Limb (tissue), 2 donors: Measurements from ENCODE around the gene DYNC2H1.

ENCODE experiments used
- DNase-seq, 2 donors: peaks; one replicate each; pipeline ENCODE4 v3.0.0-alpha.2; 2016; ENCODE audit errors: extremely low spot score in 2 of 2

DYNC2H1 gene

GRCh38 chr11:103108933-103109817 lies at the start of gene DYNC2H1:
TSS of gene DYNC2H1 (plus strand) at chr11:103109426. CDS start at chr11:103109575, 149 bp downstream.
- peak; percentile 93 to 96 for DNase-seq

- DNase-seq: no peak
Measured at GRCh38 chr11:103061656-103062055, 47.6 kb upstream of the DYNC2H1 start.

- DNase-seq: no peak
Measured at GRCh38 chr11:103067118-103067517, 42.1 kb upstream of the DYNC2H1 start.

- no peak for DNase-seq
Measured at GRCh38 chr11:103069367-103069766, 39.9 kb upstream of the DYNC2H1 start.

- no peak for DNase-seq
Measured at GRCh38 chr11:103070142-103070541, 39.1 kb upstream of the DYNC2H1 start.

- no peak for DNase-seq
Measured at GRCh38 chr11:103071008-103071407, 38.2 kb upstream of the DYNC2H1 start.

- DNase-seq: no peak
Measured at GRCh38 chr11:103076361-103076760, 32.9 kb upstream of the DYNC2H1 start.

GRCh38 chr11:103077554-103077953 lies 31.7 kb upstream of the DYNC2H1 start:
- no peak for DNase-seq

GRCh38 chr11:103078710-103079109 lies 30.5 kb upstream of the DYNC2H1 start:
- DNase-seq: no peak

GRCh38 chr11:103079833-103080232 lies 29.4 kb upstream of the DYNC2H1 start:
- DNase-seq: no peak

- DNase-seq: no peak
Measured at GRCh38 chr11:103085758-103086365, 23.4 kb upstream of the DYNC2H1 start.

- DNase-seq: no peak
Measured at GRCh38 chr11:103086461-103086860, 22.8 kb upstream of the DYNC2H1 start.

- DNase-seq: peak; percentile 16 to 63
Measured at GRCh38 chr11:103091064-103091800, 18.0 kb upstream of the DYNC2H1 start.

- DNase-seq: peak; percentile 92 to 96
Measured at GRCh38 chr11:103091801-103092524, 17.3 kb upstream of the DYNC2H1 start, which contains the start of gene DCUN1D5. TSS of gene DCUN1D5 (minus strand) at chr11:103092160. CDS start at chr11:103091872, 288 bp downstream.

GRCh38 chr11:103097279-103097678 lies 11.9 kb upstream of the DYNC2H1 start:
- no peak for DNase-seq

GRCh38 chr11:103109818-103110388 lies 677 bp downstream of the DYNC2H1 start:
- peak in 1 of 2 donors; percentile 42 for DNase-seq

GRCh38 chr11:103110391-103110790 lies 1.2 kb downstream of the DYNC2H1 start:
- no peak for DNase-seq

GRCh38 chr11:103111400-103111799 lies 2.2 kb downstream of the DYNC2H1 start:
- no peak for DNase-seq

- DNase-seq: no peak
Measured at GRCh38 chr11:103112364-103112763, 3.1 kb downstream of the DYNC2H1 start.

GRCh38 chr11:103114836-103115235 lies 5.6 kb downstream of the DYNC2H1 start:
- DNase-seq: no peak

GRCh38 chr11:103125462-103125861 lies 16.2 kb downstream of the DYNC2H1 start:
- no peak for DNase-seq
